IMR-90 (cell line): ENCODE data around the gene PTPRN2. TPM values are rescaled to one million over a fixed set of nuclear protein-coding genes. Genes with fewer than 3 reads are reported as not detected.

Experiments
- ATAC-seq: fragments of 200-7000 bp; cut with Tn5 transposase; 2 replicates; pipeline ENCODE4 v1.9.1; 2020; ENCODE audit warnings: low read depth, mild to moderate bottlenecking, moderate library complexity
- BruUV-seq: library from RNA; stranded (reverse); fragments of 400-500 nt; replicated peaks from 2 replicates; lab custom pipeline; 2021; lab: Mats Ljungman, UMichigan
- CTCF ChIA-PET: fragments of 300-600 bp; formaldehyde crosslinking; extraction: SDS; loops from one replicate; lab custom pipeline; 2021; ENCODE audit warnings: antibody characterized with exemption; lab: Yijun Ruan, JAX
- POLR2A ChIA-PET: fragments of 300-600 bp; sonication (Branson Sonifier 250); formaldehyde crosslinking; loops from one replicate; lab custom pipeline; 2022; ENCODE audit warnings: antibody characterized with exemption; ENCODE audit not compliant: unreplicated experiment; lab: Charles Lee
- DNase-seq: peaks from one replicate; pipeline ENCODE4 v3.0.0; 2013
- H2AFZ ChIP-seq: replicated peaks from 2 replicates; pipeline ENCODE3; 2013; ENCODE audit warnings: low read length, mild to moderate bottlenecking; ENCODE audit not compliant: poor library complexity
- H2AK5ac ChIP-seq: 2 replicates; pipeline ENCODE4 v1.6.1; 2013; ENCODE audit warnings: low read depth, low read length, inconsistent platforms
- H2AK9ac ChIP-seq: replicated peaks from 2 replicates; pipeline ENCODE3; 2013; ENCODE audit warnings: mild to moderate bottlenecking, low read depth, low read length, moderate library complexity; ENCODE audit not compliant: poor library complexity
- H2BK120ac ChIP-seq: 2 replicates; pipeline ENCODE4 v1.6.1; 2013; ENCODE audit warnings: low read depth, low read length, inconsistent platforms
- H2BK15ac ChIP-seq: 3 replicates; pipeline ENCODE4 v1.6.1; 2013; ENCODE audit warnings: low read depth, low read length, inconsistent platforms
- H2BK20ac ChIP-seq: 2 replicates; pipeline ENCODE4 v1.6.1; 2013; ENCODE audit warnings: low read depth, mild to moderate bottlenecking, inconsistent platforms, low read length, moderate library complexity
- H2BK5ac ChIP-seq: 2 replicates; pipeline ENCODE4 v1.6.1; 2013; ENCODE audit warnings: mild to moderate bottlenecking, low read depth, low read length, inconsistent platforms; ENCODE audit not compliant: poor library complexity, severe bottlenecking
- H3K14ac ChIP-seq: replicated peaks from 2 replicates; pipeline ENCODE4 v1.6.1; 2013; ENCODE audit warnings: low read depth, low read length, inconsistent platforms
- H3K18ac ChIP-seq: 2 replicates; pipeline ENCODE4 v1.6.1; 2013; ENCODE audit warnings: low read depth, low read length, control low read depth
- H3K23ac ChIP-seq: 2 replicates; pipeline ENCODE4 v1.6.1; 2013; ENCODE audit warnings: low read depth, low read length, inconsistent platforms
- H3K27ac ChIP-seq: 2 replicates; pipeline ENCODE4 v1.5.1; 2013; ENCODE audit warnings: mild to moderate bottlenecking, control low read depth, low read length; ENCODE audit not compliant: insufficient read depth
- H3K27me3 ChIP-seq: 2 replicates; pipeline ENCODE4 v1.6.1; 2013; ENCODE audit warnings: low read length; ENCODE audit not compliant: control insufficient read depth, insufficient read depth
- H3K36me3 ChIP-seq: 2 replicates; pipeline ENCODE4 v1.6.1; 2013; ENCODE audit warnings: low read length, mixed read lengths; ENCODE audit not compliant: control insufficient read depth, insufficient read depth
- H3K4ac ChIP-seq: 2 replicates; pipeline ENCODE4 v1.6.1; 2013; ENCODE audit warnings: low read depth, low read length, inconsistent platforms
- H3K4me1 ChIP-seq: 2 replicates; pipeline ENCODE4 v1.6.1; 2013; ENCODE audit warnings: low read length, mixed read lengths; ENCODE audit not compliant: control insufficient read depth, insufficient read depth
- H3K4me2 ChIP-seq: 2 replicates; pipeline ENCODE4 v1.6.1; 2013; ENCODE audit warnings: low read depth, mild to moderate bottlenecking, control low read depth, low read length, moderate library complexity
- H3K4me3 ChIP-seq: 2 replicates; pipeline ENCODE4 v1.5.1; 2013; ENCODE audit warnings: low read depth, mild to moderate bottlenecking, control low read depth, low read length, moderate library complexity; ENCODE audit not compliant: insufficient read depth
- H3K56ac ChIP-seq: 2 replicates; pipeline ENCODE4 v1.6.1; 2013; ENCODE audit warnings: low read length, inconsistent platforms; ENCODE audit not compliant: insufficient read depth; ENCODE audit errors: extremely low read depth
- H3K79me1 ChIP-seq, 2 experiments: 2 replicates each; pipeline ENCODE4 v1.6.1; 2013; ENCODE audit warnings: low read length in 2 of 2, inconsistent platforms in 1 of 2, low read depth in 1 of 2
- H3K9ac ChIP-seq: 2 replicates; pipeline ENCODE4 v1.6.1; 2013; ENCODE audit warnings: low read depth, low read length, control low read depth
- H3K9me1 ChIP-seq: 2 replicates; pipeline ENCODE4 v1.6.1; 2013; ENCODE audit warnings: low read length, inconsistent platforms; ENCODE audit not compliant: insufficient read depth
- H3K9me3 ChIP-seq: 2 replicates; pipeline ENCODE4 v1.6.1; 2013; ENCODE audit warnings: low read length; ENCODE audit not compliant: control insufficient read depth, insufficient read depth
- H4K20me1 ChIP-seq: 2 replicates; pipeline ENCODE4 v1.6.1; 2013; ENCODE audit warnings: low read length, inconsistent platforms; ENCODE audit not compliant: insufficient read depth
- H4K5ac ChIP-seq: 2 replicates; pipeline ENCODE4 v1.6.1; 2013; ENCODE audit warnings: mild to moderate bottlenecking, low read depth, low read length, control low read depth
- H4K8ac ChIP-seq, 2 experiments: 2 replicates each; pipeline ENCODE4 v1.6.1; 2013; ENCODE audit warnings: low read depth in 2 of 2, low read length in 2 of 2, control low read depth in 1 of 2, inconsistent platforms in 1 of 2
- H4K91ac ChIP-seq: 2 replicates; pipeline ENCODE4 v1.6.1; 2013; ENCODE audit warnings: low read depth, low read length, inconsistent platforms; ENCODE audit not compliant: insufficient read depth
- CEBPB ChIP-seq: IDR thresholded peaks from 2 replicates; pipeline ENCODE4 v1.6.1; 2012; ENCODE audit warnings: low read depth, low read length, improper control_type of control experiment
- FOS ChIP-seq: fragments of 150-350 bp; IDR thresholded peaks from 2 replicates; pipeline ENCODE4 v1.6.1; 2016; ENCODE audit warnings: low read depth, low read length
- MAFK ChIP-seq: IDR thresholded peaks from 2 replicates; pipeline ENCODE4 v1.6.1; 2012; ENCODE audit warnings: low read depth, low read length, improper control_type of control experiment
- MXI1 ChIP-seq: IDR thresholded peaks from 2 replicates; pipeline ENCODE4 v1.6.1; 2012; ENCODE audit warnings: low read depth, mild to moderate bottlenecking, low read length, moderate library complexity, borderline replicate concordance
- NFE2L2 ChIP-seq: fragments of 150-350 bp; IDR thresholded peaks from 2 replicates; pipeline ENCODE4 v1.6.1; 2016; ENCODE audit warnings: low read depth, mild to moderate bottlenecking, low read length
- POLR2A ChIP-seq: IDR thresholded peaks from 2 replicates; pipeline ENCODE4 v1.6.1; 2012; ENCODE audit warnings: mild to moderate bottlenecking, low read depth, low read length
- RAD21 ChIP-seq: IDR thresholded peaks from 2 replicates; pipeline ENCODE4 v1.6.1; 2012; ENCODE audit warnings: low read length, improper control_type of control experiment
- RCOR1 ChIP-seq: IDR thresholded peaks from 2 replicates; pipeline ENCODE4 v1.6.1; 2012; ENCODE audit warnings: mild to moderate bottlenecking, low read length, improper control_type of control experiment; ENCODE audit not compliant: insufficient replicate concordance
- RFX5 ChIP-seq: IDR thresholded peaks from 2 replicates; pipeline ENCODE4 v1.8.0; 2012; ENCODE audit warnings: low read depth, mild to moderate bottlenecking, low read length, moderate library complexity
- SMC3 ChIP-seq: fragments of 150-350 bp; IDR thresholded peaks from 2 replicates; pipeline ENCODE4 v1.6.1; 2016; ENCODE audit warnings: low read depth, mild to moderate bottlenecking, antibody characterized with exemption, low read length, moderate library complexity
- WGBS, 2 experiments: methylation state at CpG; one replicate each; pipeline versions ENCODE4 v1.1.5 to v1.1.7; 2013; ENCODE audit warnings: missing lambda C conversion rate in 2 of 2; ENCODE audit not compliant: insufficient read length in 1 of 2; ENCODE audit errors: extremely low coverage in 2 of 2; 5-methylcytosine and 5-hydroxymethylcytosine counted together
- dilution Hi-C: fragments of 300-500 bp; cut with HindIII; formaldehyde crosslinking; loops from one replicate; pipeline ENCODE4 v1.14.3; 2018; ENCODE audit warnings: low sequenced_read_pairs; ENCODE audit not compliant: unreplicated experiment
- in situ Hi-C: fragments of 300-500 bp; cut with MboI; formaldehyde crosslinking; loops from 3 replicates; pipeline ENCODE4 v1.14.3; 2019; ENCODE audit warnings: low sequenced_read_pairs, inconsistent platforms, mixed read lengths
- intact Hi-C: fragments of 100-400 bp; cut with micrococcal nuclease; formaldehyde crosslinking; loops from 2 replicates; pipeline ENCODE4 v1.10.0; 2022
- polyA plus RNA-seq, 3 experiments: library from polyadenylated mRNA; depleted of rRNA; stranded (reverse); fragments of >200 nt; gene quantifications; 2 replicates each; pipeline ENCODE4 v1.2.3, GENCODE V29; 2012; ENCODE audit warnings: low replicate concordance in 1 of 3
- total RNA-seq: library from RNA; depleted of rRNA; stranded (reverse); fragments of >200 nt; gene quantifications from 2 replicates; pipeline ENCODE4 v1.2.3, GENCODE V29; 2012
- TF ChIP-seq, protein P1 (sequence below): conservative IDR thresholded peaks from 2 replicates; pipeline ENCODE4 v1.5.1; 2012; ENCODE audit warnings: mild to moderate bottlenecking, low read depth, low read length, improper control_type of control experiment
- TF ChIP-seq, protein P2 (sequence below): fragments of 150-350 bp; IDR thresholded peaks from 2 replicates; pipeline ENCODE4 v1.6.1; 2016; ENCODE audit warnings: low read depth, mild to moderate bottlenecking, low read length, moderate library complexity, borderline replicate concordance

Gene PTPRN2
- total and polyA plus RNA-seq, 2 of the 4 experiments (the other 2 are of a cell fraction): 0.03 TPM; not detected in 1

DNA sequence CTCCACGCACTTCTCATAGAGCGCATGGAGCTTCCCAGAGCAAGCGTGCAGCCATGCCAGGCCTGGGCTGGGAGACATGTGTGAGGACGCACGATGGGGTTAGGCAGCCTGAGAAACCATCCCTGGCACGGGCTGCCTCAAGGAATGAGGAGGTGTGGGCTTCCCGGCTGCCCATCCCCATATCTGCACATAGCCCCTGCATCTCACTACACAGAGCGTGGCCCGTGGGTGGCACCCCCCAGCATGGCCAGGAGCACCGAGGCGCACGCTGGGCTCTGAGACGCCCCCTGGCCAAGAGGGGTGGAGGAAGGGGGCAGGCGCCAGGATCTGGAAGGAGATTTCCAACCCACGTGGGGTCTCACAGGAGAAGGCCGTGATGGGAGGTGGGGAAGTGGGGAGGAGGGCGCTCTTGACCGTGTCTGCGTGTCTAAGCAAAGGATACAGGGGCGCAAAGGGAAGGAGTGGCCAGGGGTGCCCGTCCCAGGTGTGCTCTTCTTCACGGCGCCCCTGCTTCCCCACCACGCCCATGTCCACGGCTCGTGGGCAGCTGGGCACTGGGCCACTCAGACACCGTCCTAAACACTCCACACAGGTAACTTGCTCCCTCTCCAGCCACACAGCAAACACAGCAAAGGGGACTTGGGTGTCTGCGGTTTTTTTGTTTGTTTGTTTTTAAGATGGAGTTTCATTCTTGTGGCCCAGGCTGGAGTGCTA, 340.5 kb downstream of the PTPRN2 start:
- Histone ChIP-seq H2BK5ac (no peak overlapping the region), H3K9me3 (peaks cover 62% of the 10 kb centered on the region), H4K8ac (no peak overlapping the region), H2AK5ac (no peak overlapping the region), H2BK20ac (no peak overlapping the region), H3K4ac (no peak overlapping the region), H4K91ac (no peak overlapping the region), H3K9me1 (no peaks in the 10 kb centered on the region), H3K27ac (no peak overlapping the region), H2BK15ac (no peak overlapping the region), H3K18ac (no peak overlapping the region), H2BK120ac (no peak overlapping the region), H4K20me1 (no peaks in the 10 kb centered on the region), H3K79me1 (no peaks in the 10 kb centered on the region), H3K9ac (no peak overlapping the region), H3K23ac (no peak overlapping the region), H3K4me1 (no peaks in the 10 kb centered on the region), H4K5ac (no peak overlapping the region), H2AK9ac (no peak overlapping the region), H3K4me2 (no peak overlapping the region), H3K27me3 (no peaks in the 10 kb centered on the region), H3K4me3 (no peak overlapping the region), H2AFZ (no peak overlapping the region), H3K56ac (no peak overlapping the region), H3K36me3 (no peaks in the 10 kb centered on the region), H3K14ac (no peak overlapping the region)
- no TSS peak for BruUV-seq
- intact Hi-C loops: no loop called here
- ChIA-PET POLR2A (no interaction called here), CTCF (no interaction called here)
- ATAC-seq: no peak
- TF ChIP-seq RCOR1 (no peak), CEBPB (no peak), POLR2A (no peak), SMC3 (no peak), NFE2L2 (no peak), RAD21 (no peak), RFX5 (no peak), MXI1 (no peak), MAFK (no peak), FOS (no peak)
- TF ChIP-seq, protein P1, sequence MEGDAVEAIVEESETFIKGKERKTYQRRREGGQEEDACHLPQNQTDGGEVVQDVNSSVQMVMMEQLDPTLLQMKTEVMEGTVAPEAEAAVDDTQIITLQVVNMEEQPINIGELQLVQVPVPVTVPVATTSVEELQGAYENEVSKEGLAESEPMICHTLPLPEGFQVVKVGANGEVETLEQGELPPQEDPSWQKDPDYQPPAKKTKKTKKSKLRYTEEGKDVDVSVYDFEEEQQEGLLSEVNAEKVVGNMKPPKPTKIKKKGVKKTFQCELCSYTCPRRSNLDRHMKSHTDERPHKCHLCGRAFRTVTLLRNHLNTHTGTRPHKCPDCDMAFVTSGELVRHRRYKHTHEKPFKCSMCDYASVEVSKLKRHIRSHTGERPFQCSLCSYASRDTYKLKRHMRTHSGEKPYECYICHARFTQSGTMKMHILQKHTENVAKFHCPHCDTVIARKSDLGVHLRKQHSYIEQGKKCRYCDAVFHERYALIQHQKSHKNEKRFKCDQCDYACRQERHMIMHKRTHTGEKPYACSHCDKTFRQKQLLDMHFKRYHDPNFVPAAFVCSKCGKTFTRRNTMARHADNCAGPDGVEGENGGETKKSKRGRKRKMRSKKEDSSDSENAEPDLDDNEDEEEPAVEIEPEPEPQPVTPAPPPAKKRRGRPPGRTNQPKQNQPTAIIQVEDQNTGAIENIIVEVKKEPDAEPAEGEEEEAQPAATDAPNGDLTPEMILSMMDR: no peak
- TF ChIP-seq, protein P2, sequence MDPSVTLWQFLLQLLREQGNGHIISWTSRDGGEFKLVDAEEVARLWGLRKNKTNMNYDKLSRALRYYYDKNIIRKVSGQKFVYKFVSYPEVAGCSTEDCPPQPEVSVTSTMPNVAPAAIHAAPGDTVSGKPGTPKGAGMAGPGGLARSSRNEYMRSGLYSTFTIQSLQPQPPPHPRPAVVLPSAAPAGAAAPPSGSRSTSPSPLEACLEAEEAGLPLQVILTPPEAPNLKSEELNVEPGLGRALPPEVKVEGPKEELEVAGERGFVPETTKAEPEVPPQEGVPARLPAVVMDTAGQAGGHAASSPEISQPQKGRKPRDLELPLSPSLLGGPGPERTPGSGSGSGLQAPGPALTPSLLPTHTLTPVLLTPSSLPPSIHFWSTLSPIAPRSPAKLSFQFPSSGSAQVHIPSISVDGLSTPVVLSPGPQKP: no peak
- no peak for DNase-seq
- WGBS, 2 experiments: 71% methylated on average over 5 of the region's 28 CpGs; no CpG with 5 or more reads in 1 of the 2 experiments
- in situ Hi-C loops: no loop called here
- dilution Hi-C loops: no loop called here
